K562 (cell line): Measurements from ENCODE around the gene PACSIN2. TPM values are rescaled to one million over a fixed set of nuclear protein-coding genes. Genes with fewer than 3 reads are reported as not detected.

ENCODE experiments used
- ATF7 ChIP-seq: fragments of 450-650 bp; IDR thresholded peaks from 2 replicates; pipeline ENCODE4 v1.7.1; 2014; ENCODE audit warnings: mild to moderate bottlenecking, moderate library complexity
- CHD4 ChIP-seq: fragments of 200-600 bp; sonication (generic); IDR thresholded peaks from 3 replicates; pipeline ENCODE4 v1.6.1; 2012; ENCODE audit warnings: low read depth, mild to moderate bottlenecking, mixed read lengths, low read length, inconsistent platforms; ENCODE audit not compliant: insufficient read depth, insufficient replicate concordance, poor library complexity, severe bottlenecking
- E2F3 ChIP-seq: fragments of 250-450 bp; sonication (Bioruptor Pico); IDR thresholded peaks from 2 replicates; pipeline ENCODE4 v1.4.0; 2020; ENCODE audit warnings: mild to moderate bottlenecking
- ETV6 ChIP-seq, 3 experiments: fragments of 150-350 bp in 1 of 3; sonication (generic) in 1 of 3; formaldehyde crosslinking in 1 of 3; IDR thresholded peaks; 2 replicates each; pipeline versions ENCODE4 v1.6.1 to v1.8.0; 2014 to 2022; ENCODE audit warnings: borderline replicate concordance in 2 of 3, low read depth in 2 of 3, antibody characterized with exemption in 1 of 3, low read length in 1 of 3, mild to moderate bottlenecking in 1 of 3, missing genetic modification reagents in 1 of 3
- FOXJ2 ChIP-seq: fragments of 200-800 bp; sonication (Bioruptor generic); IDR thresholded peaks from 2 replicates; pipeline ENCODE4 v1.6.1; 2016; ENCODE audit warnings: missing genetic modification characterization, missing compliant biosample characterization
- KDM2B ChIP-seq: fragments of 250-450 bp; sonication (Bioruptor Pico); IDR thresholded peaks from 2 replicates; pipeline ENCODE4 v1.8.0; 2021; ENCODE audit warnings: mild to moderate bottlenecking, moderate library complexity
- KHSRP ChIP-seq: fragments of 450-650 bp; IDR thresholded peaks from 2 replicates; pipeline ENCODE4 v1.6.1; 2017
- MAZ ChIP-seq, 2 experiments: fragments of 450-650 bp in 1 of 2; sonication (generic) in 1 of 2; formaldehyde crosslinking; IDR thresholded peaks in 1 of 2; conservative IDR thresholded peaks in 1 of 2; 2 replicates each; pipeline versions ENCODE4 v1.4.0 to v1.5.0; 2020; ENCODE audit warnings: mild to moderate bottlenecking in 1 of 2, missing genetic modification reagents in 1 of 2
- NCOA1 ChIP-seq: fragments of 450-650 bp; IDR thresholded peaks from 2 replicates; pipeline ENCODE4 v1.6.1; 2016; ENCODE audit warnings: low read depth
- RBBP5 ChIP-seq: fragments of 200-600 bp; sonication (generic); IDR thresholded peaks from 2 replicates; pipeline ENCODE4 v1.6.1; 2012; ENCODE audit warnings: borderline replicate concordance, mild to moderate bottlenecking, low read length, control low read depth, inconsistent platforms; ENCODE audit not compliant: insufficient read depth, poor library complexity, severe bottlenecking
- ZFP1 ChIP-seq: fragments of 450-650 bp; formaldehyde crosslinking; IDR thresholded peaks from 2 replicates; pipeline ENCODE4 v1.4.0; 2020; ENCODE audit warnings: mild to moderate bottlenecking, mixed read lengths
- ZKSCAN8 ChIP-seq: fragments of 200-800 bp; sonication (Bioruptor generic); IDR thresholded peaks from 2 replicates; pipeline ENCODE4 v1.6.1; 2016; ENCODE audit warnings: missing genetic modification characterization, missing compliant biosample characterization
- ZNF384 ChIP-seq: IDR thresholded peaks from 2 replicates; pipeline ENCODE4 v1.6.1; 2012; ENCODE audit warnings: low read depth, low read length, improper control_type of control experiment
- ZNF668 ChIP-seq: fragments of 250-450 bp; sonication (Bioruptor Pico); IDR thresholded peaks from 2 replicates; pipeline ENCODE4 v1.8.0; 2022; ENCODE audit warnings: mild to moderate bottlenecking, inconsistent platforms
- ZNF780A ChIP-seq: fragments of 250-450 bp; sonication (Bioruptor Pico); IDR thresholded peaks from 2 replicates; pipeline ENCODE4 v1.5.0; 2021; ENCODE audit warnings: mild to moderate bottlenecking
- ZNF830 ChIP-seq: fragments of 250-450 bp; sonication (Bioruptor Pico); IDR thresholded peaks from 2 replicates; pipeline ENCODE4 v1.5.0; 2021; ENCODE audit warnings: mild to moderate bottlenecking
- ZSCAN32 ChIP-seq: fragments of 450-650 bp; formaldehyde crosslinking; IDR thresholded peaks from 2 replicates; pipeline ENCODE4 v1.4.0; 2020; ENCODE audit warnings: mild to moderate bottlenecking, moderate library complexity
- polyA plus RNA-seq, 8 experiments: library from polyadenylated mRNA; depleted of rRNA in 4 of 8; stranded (reverse) in 5 of 8; unstranded in 3 of 8; fragments of >200 nt; fragmentation: Nextera tagmentation in 2 of 8; fragmentation: Illumina TruSeq in 1 of 8; extraction: Ambion mirVana in 2 of 8; extraction: Trizol in 1 of 8; gene quantifications; 2 replicates each; pipeline versions ENCODE4 v1.2.1 to v1.2.3, GENCODE V29; 2011 to 2014; ENCODE audit warnings: inconsistent platforms in 1 of 8, missing spikeins in 1 of 8
- total RNA-seq, 7 experiments: library from RNA; depleted of rRNA in 6 of 7; stranded (reverse); fragments of >200 nt in 6 of 7; fragmentation: Illumina TruSeq in 2 of 7; extraction: Trizol in 2 of 7; gene quantifications; 2 replicates each; pipeline versions ENCODE4 v1.2.1 to v1.2.3, GENCODE V29; 2011 to 2021; ENCODE audit warnings: low replicate concordance in 1 of 7
- TF ChIP-seq, protein P1 (sequence below): sonication (generic); formaldehyde crosslinking; IDR thresholded peaks from 2 replicates; pipeline ENCODE4 v1.9.0; 2022; ENCODE audit warnings: mild to moderate bottlenecking, missing genetic modification reagents
- TF ChIP-seq, protein P2 (sequence below): fragments of 250-450 bp; sonication (Bioruptor Pico); IDR thresholded peaks from 2 replicates; pipeline ENCODE4 v1.8.0; 2021; ENCODE audit warnings: moderate library complexity, mild to moderate bottlenecking, inconsistent platforms
- TF ChIP-seq, protein P3 (sequence below): fragments of 200-800 bp; sonication (Bioruptor generic); IDR thresholded peaks from 2 replicates; pipeline ENCODE4 v1.6.1; 2016; ENCODE audit warnings: missing genetic modification characterization, missing compliant biosample characterization

The PACSIN2 gene
- total and polyA plus RNA-seq, 9 of the 15 experiments (the other 6 are each of a cell fraction or from before 2014, with no cell fraction given): 0.45 to 45.1 (median 23.9) TPM

DNA sequence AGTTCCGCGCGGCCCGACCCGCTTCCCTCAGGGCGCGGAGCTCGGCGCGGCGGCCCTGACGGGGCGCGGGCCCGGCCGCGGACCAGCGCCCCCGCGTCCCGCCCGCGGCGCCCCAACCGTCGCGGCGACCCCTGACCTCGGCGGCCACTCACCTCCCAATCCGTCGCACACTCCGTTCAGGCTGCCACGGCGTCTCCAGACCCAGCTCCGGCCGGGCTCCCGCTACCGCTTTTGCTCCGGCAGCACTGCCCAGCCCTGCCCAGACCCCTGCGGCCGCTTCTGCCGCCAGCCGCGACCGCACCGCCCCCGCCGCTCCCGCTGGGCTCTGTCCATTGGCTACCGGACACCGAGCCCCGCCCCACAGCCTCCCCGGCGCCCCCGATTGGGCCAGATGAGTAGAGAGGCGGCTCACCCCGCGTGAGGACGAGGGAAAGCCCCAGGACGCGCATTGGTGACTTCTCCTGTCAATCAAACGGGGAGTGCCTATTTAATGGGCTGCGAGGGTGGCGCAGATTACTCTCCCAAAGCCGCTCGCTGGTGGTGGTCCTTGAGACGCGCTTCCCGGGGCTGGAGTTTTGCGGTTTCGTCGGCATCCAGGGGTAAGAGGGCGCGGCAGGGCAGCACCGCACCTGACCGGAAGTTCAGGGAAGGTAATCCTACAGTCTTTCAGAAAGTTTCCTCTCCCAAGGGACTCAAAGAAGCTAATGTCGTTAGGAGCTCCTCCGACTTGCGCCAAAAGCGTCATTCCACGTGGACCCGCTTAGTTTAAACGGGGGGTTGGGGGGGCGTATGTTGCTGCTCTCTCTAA, at the start of gene PACSIN2 (continued):
- TF ChIP-seq ATF7: peak; percentile 64
- TF ChIP-seq ZNF780A (CRISPR knock-in tag): no peak
- no peak for TF ChIP-seq CHD4
- no peak for TF ChIP-seq ZNF830 (CRISPR knock-in tag)
- TF ChIP-seq, protein P1, sequence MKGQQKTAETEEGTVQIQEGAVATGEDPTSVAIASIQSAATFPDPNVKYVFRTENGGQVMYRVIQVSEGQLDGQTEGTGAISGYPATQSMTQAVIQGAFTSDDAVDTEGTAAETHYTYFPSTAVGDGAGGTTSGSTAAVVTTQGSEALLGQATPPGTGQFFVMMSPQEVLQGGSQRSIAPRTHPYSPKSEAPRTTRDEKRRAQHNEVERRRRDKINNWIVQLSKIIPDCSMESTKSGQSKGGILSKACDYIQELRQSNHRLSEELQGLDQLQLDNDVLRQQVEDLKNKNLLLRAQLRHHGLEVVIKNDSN (CRISPR knock-in tag): no peak
- TF ChIP-seq KHSRP: no peak
- TF ChIP-seq ZSCAN32 (CRISPR knock-in tag): no peak
- TF ChIP-seq, protein P2, sequence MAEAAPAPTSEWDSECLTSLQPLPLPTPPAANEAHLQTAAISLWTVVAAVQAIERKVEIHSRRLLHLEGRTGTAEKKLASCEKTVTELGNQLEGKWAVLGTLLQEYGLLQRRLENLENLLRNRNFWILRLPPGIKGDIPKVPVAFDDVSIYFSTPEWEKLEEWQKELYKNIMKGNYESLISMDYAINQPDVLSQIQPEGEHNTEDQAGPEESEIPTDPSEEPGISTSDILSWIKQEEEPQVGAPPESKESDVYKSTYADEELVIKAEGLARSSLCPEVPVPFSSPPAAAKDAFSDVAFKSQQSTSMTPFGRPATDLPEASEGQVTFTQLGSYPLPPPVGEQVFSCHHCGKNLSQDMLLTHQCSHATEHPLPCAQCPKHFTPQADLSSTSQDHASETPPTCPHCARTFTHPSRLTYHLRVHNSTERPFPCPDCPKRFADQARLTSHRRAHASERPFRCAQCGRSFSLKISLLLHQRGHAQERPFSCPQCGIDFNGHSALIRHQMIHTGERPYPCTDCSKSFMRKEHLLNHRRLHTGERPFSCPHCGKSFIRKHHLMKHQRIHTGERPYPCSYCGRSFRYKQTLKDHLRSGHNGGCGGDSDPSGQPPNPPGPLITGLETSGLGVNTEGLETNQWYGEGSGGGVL (CRISPR knock-in tag): no peak
- TF ChIP-seq RBBP5: no peak
- no peak for TF ChIP-seq ZFP1 (CRISPR knock-in tag)
- TF ChIP-seq KDM2B (CRISPR knock-in tag): no peak
- TF ChIP-seq, protein P3, sequence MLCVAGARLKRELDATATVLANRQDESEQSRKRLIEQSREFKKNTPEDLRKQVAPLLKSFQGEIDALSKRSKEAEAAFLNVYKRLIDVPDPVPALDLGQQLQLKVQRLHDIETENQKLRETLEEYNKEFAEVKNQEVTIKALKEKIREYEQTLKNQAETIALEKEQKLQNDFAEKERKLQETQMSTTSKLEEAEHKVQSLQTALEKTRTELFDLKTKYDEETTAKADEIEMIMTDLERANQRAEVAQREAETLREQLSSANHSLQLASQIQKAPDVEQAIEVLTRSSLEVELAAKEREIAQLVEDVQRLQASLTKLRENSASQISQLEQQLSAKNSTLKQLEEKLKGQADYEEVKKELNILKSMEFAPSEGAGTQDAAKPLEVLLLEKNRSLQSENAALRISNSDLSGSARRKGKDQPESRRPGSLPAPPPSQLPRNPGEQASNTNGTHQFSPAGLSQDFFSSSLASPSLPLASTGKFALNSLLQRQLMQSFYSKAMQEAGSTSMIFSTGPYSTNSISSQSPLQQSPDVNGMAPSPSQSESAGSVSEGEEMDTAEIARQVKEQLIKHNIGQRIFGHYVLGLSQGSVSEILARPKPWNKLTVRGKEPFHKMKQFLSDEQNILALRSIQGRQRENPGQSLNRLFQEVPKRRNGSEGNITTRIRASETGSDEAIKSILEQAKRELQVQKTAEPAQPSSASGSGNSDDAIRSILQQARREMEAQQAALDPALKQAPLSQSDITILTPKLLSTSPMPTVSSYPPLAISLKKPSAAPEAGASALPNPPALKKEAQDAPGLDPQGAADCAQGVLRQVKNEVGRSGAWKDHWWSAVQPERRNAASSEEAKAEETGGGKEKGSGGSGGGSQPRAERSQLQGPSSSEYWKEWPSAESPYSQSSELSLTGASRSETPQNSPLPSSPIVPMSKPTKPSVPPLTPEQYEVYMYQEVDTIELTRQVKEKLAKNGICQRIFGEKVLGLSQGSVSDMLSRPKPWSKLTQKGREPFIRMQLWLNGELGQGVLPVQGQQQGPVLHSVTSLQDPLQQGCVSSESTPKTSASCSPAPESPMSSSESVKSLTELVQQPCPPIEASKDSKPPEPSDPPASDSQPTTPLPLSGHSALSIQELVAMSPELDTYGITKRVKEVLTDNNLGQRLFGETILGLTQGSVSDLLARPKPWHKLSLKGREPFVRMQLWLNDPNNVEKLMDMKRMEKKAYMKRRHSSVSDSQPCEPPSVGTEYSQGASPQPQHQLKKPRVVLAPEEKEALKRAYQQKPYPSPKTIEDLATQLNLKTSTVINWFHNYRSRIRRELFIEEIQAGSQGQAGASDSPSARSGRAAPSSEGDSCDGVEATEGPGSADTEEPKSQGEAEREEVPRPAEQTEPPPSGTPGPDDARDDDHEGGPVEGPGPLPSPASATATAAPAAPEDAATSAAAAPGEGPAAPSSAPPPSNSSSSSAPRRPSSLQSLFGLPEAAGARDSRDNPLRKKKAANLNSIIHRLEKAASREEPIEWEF (CRISPR knock-in tag): no peak
- TF ChIP-seq NCOA1: no peak
- TF ChIP-seq FOXJ2 (tag): no peak
- no peak for TF ChIP-seq E2F3 (CRISPR knock-in tag)
- TF ChIP-seq ZNF668 (CRISPR knock-in tag): no peak
- TF ChIP-seq ETV6 (IDR thresholded peaks at IDR 0.05; ENCODE audit: borderline replicate concordance in 1 of 2, low read depth in 2 of 2, low read length in 1 of 2): no peak
- TF ChIP-seq ETV6 (CRISPR knock-in tag; IDR thresholded peaks at IDR 0.05; ENCODE audit: borderline replicate concordance): no peak
- TF ChIP-seq ZNF384: no peak
- no peak for TF ChIP-seq MAZ (CRISPR knock-in tag; conservative IDR thresholded peaks at IDR 0.05 in 1 of 2, IDR thresholded peaks at IDR 0.05 in 1 of 2)
- no peak for TF ChIP-seq ZKSCAN8 (CRISPR knock-in tag)
